K562 (cell line): ENCODE measurements around the gene FKBP2. TPM values are rescaled to one million over a fixed set of nuclear protein-coding genes. Genes with fewer than 3 reads are reported as not detected.

Experiments used
- AFF4 ChIP-seq: sonication (generic); formaldehyde crosslinking; IDR thresholded peaks from 2 replicates; pipeline ENCODE4 v1.8.0; 2023; ENCODE audit warnings: mild to moderate bottlenecking, missing genetic modification reagents
- BRD9 ChIP-seq: fragments of 450-650 bp; IDR thresholded peaks from 2 replicates; pipeline ENCODE4 v1.6.1; 2018; ENCODE audit warnings: low read depth; ENCODE audit not compliant: partially characterized antibody
- CXXC5 ChIP-seq: fragments of 250-450 bp; sonication (Bioruptor Pico); IDR thresholded peaks from 2 replicates; pipeline ENCODE4 v1.8.0; 2022; ENCODE audit warnings: inconsistent platforms, mild to moderate bottlenecking, moderate library complexity
- FOXP1 ChIP-seq: sonication (generic); formaldehyde crosslinking; IDR thresholded peaks from 2 replicates; pipeline ENCODE4 v1.8.0; 2022; ENCODE audit warnings: mild to moderate bottlenecking, missing genetic modification reagents
- HNRNPL ChIP-seq: fragments of 200-400 bp; formaldehyde crosslinking; IDR thresholded peaks from 2 replicates; pipeline ENCODE4 v1.6.1; 2017; ENCODE audit warnings: low read depth, mild to moderate bottlenecking, low read length
- HOMEZ ChIP-seq: fragments of 250-450 bp; sonication (Bioruptor Pico); IDR thresholded peaks from 2 replicates; pipeline ENCODE4 v1.4.0; 2020; ENCODE audit warnings: mild to moderate bottlenecking, moderate library complexity
- MEF2D ChIP-seq: conservative IDR thresholded peaks from 2 replicates; pipeline ENCODE4 v1.6.1; 2016; ENCODE audit warnings: low read depth, missing genetic modification characterization, missing compliant biosample characterization
- MTA3 ChIP-seq: fragments of 450-650 bp; formaldehyde crosslinking; IDR thresholded peaks from 2 replicates; pipeline ENCODE4 v1.6.1; 2017; ENCODE audit warnings: mild to moderate bottlenecking, borderline replicate concordance
- NCOA1 ChIP-seq: fragments of 450-650 bp; IDR thresholded peaks from 2 replicates; pipeline ENCODE4 v1.6.1; 2016; ENCODE audit warnings: low read depth
- NRF1 ChIP-seq, 2 experiments: fragments of 450-650 bp; IDR thresholded peaks in 1 of 2; conservative IDR thresholded peaks in 1 of 2; 2 replicates each; pipeline ENCODE4 v1.6.1; 2014; ENCODE audit warnings: mild to moderate bottlenecking in 2 of 2
- NUFIP1 ChIP-seq: fragments of 450-650 bp; IDR thresholded peaks from 2 replicates; pipeline ENCODE4 v1.6.1; 2018; ENCODE audit not compliant: partially characterized antibody
- SIX5 ChIP-seq, 2 experiments: IDR thresholded peaks; 2 replicates each; pipeline ENCODE4 v1.6.1; 2011; ENCODE audit warnings: low read length in 2 of 2, borderline replicate concordance in 1 of 2, low read depth in 1 of 2, mild to moderate bottlenecking in 1 of 2, moderate library complexity in 1 of 2; ENCODE audit not compliant: insufficient read depth in 1 of 2
- SMAD1 ChIP-seq: fragments of 150-350 bp; IDR thresholded peaks from 2 replicates; pipeline ENCODE4 v1.6.1; 2014; ENCODE audit warnings: low read length, low read depth; ENCODE audit not compliant: partially characterized antibody
- SMAD4 ChIP-seq: fragments of 250-450 bp; sonication (Bioruptor Pico); conservative IDR thresholded peaks from 2 replicates; pipeline ENCODE4 v1.8.0; 2021; ENCODE audit warnings: inconsistent platforms, mild to moderate bottlenecking, moderate library complexity
- SRSF1 ChIP-seq: fragments of 200-400 bp; formaldehyde crosslinking; IDR thresholded peaks from 2 replicates; pipeline ENCODE4 v1.6.1; 2017; ENCODE audit warnings: mild to moderate bottlenecking, low read depth, low read length, moderate library complexity
- SUPT5H ChIP-seq: fragments of 450-650 bp; IDR thresholded peaks from 2 replicates; pipeline ENCODE4 v1.6.1; 2016
- TBL1XR1 ChIP-seq, 2 experiments: IDR thresholded peaks; 2 replicates each; pipeline ENCODE4 v1.6.1; 2012; ENCODE audit warnings: improper control_type of control experiment in 2 of 2, low read length in 2 of 2, mild to moderate bottlenecking in 1 of 2
- YY1 ChIP-seq, 3 experiments: IDR thresholded peaks; 2 replicates each; pipeline ENCODE4 v1.6.1; 2011; ENCODE audit warnings: low read length in 2 of 3, mild to moderate bottlenecking in 2 of 3, moderate library complexity in 2 of 3, borderline replicate concordance in 1 of 3, control low read depth in 1 of 3, low read depth in 1 of 3; ENCODE audit not compliant: insufficient read depth in 3 of 3, insufficient replicate concordance in 2 of 3, control insufficient read depth in 1 of 3, insufficient read length in 1 of 3; ENCODE audit errors: extremely low read depth in 1 of 3
- ZFX ChIP-seq: sonication (generic); formaldehyde crosslinking; IDR thresholded peaks from 2 replicates; pipeline ENCODE4 v1.8.0; 2022; ENCODE audit warnings: mild to moderate bottlenecking, missing genetic modification reagents, moderate library complexity
- ZKSCAN1 ChIP-seq: fragments of 150-350 bp; IDR thresholded peaks from 2 replicates; pipeline ENCODE4 v1.6.1; 2016; ENCODE audit warnings: low read depth, low read length
- ZNF121 ChIP-seq: sonication (generic); formaldehyde crosslinking; conservative IDR thresholded peaks from 2 replicates; pipeline ENCODE4 v1.8.0; 2022; ENCODE audit warnings: missing genetic modification reagents
- ZNF695 ChIP-seq: fragments of 450-650 bp; formaldehyde crosslinking; IDR thresholded peaks from 2 replicates; pipeline ENCODE4 v1.4.0; 2020; ENCODE audit warnings: mild to moderate bottlenecking, moderate library complexity
- polyA plus RNA-seq, 8 experiments: library from polyadenylated mRNA; depleted of rRNA in 4 of 8; stranded (reverse) in 5 of 8; unstranded in 3 of 8; fragments of >200 nt; fragmentation: Nextera tagmentation in 2 of 8; fragmentation: Illumina TruSeq in 1 of 8; extraction: Ambion mirVana in 2 of 8; extraction: Trizol in 1 of 8; gene quantifications; 2 replicates each; pipeline versions ENCODE4 v1.2.1 to v1.2.3, GENCODE V29; 2011 to 2014; ENCODE audit warnings: inconsistent platforms in 1 of 8, missing spikeins in 1 of 8
- total RNA-seq, 7 experiments: library from RNA; depleted of rRNA in 6 of 7; stranded (reverse); fragments of >200 nt in 6 of 7; fragmentation: Illumina TruSeq in 2 of 7; extraction: Trizol in 2 of 7; gene quantifications; 2 replicates each; pipeline versions ENCODE4 v1.2.1 to v1.2.3, GENCODE V29; 2011 to 2021; ENCODE audit warnings: low replicate concordance in 1 of 7

The FKBP2 gene
- total and polyA plus RNA-seq, 9 of the 15 experiments (the other 6 are each of a cell fraction or from before 2014, with no cell fraction given): 3.5 to 151 (median 58.1) TPM

- TF ChIP-seq CXXC5 (CRISPR knock-in tag): peak; percentile 90
- TF ChIP-seq HNRNPL: peak; percentile 96
- TF ChIP-seq MEF2D: no peak
- TF ChIP-seq FOXP1: peak; percentile 82; the same call in 1 of the 2 replicates
- peak; percentile 78 to 81; a peak in 3 of 4 replicates for TF ChIP-seq SIX5 (IDR thresholded peaks at IDR 0.05; ENCODE audit: borderline replicate concordance in 1 of 2, insufficient read depth in 1 of 2, low read depth in 1 of 2, low read length in 2 of 2)
- peak; percentile 87 for TF ChIP-seq SUPT5H
- peak; percentile 62 to 73 for TF ChIP-seq NRF1 (conservative IDR thresholded peaks at IDR 0.05 in 1 of 2, IDR thresholded peaks at IDR 0.05 in 1 of 2)
- 0 out of 2 replicates have a peak, but pooled peaks have one; percentile 8 for TF ChIP-seq ZKSCAN1
- TF ChIP-seq NUFIP1: no peak
- no peak for TF ChIP-seq ZNF121 (CRISPR knock-in tag)
- peak; percentile 25 for TF ChIP-seq BRD9
- 0 out of 2 replicates have a peak, but pooled peaks have one; percentile 67 for TF ChIP-seq SMAD4 (CRISPR knock-in tag)
- peak; percentile 76; the same call in 1 of the 2 replicates for TF ChIP-seq MTA3
- peak; percentile 89 for TF ChIP-seq ZFX (CRISPR knock-in tag)
- peak; percentile 37; the same call in 1 of the 2 replicates for TF ChIP-seq AFF4 (CRISPR knock-in tag)
- no peak for TF ChIP-seq TBL1XR1 (IDR thresholded peaks at IDR 0.05; ENCODE audit: low read length in 2 of 2)
- TF ChIP-seq NCOA1: peak; percentile 58; the same call in 1 of the 2 replicates
- no peak for TF ChIP-seq SRSF1
- TF ChIP-seq SMAD1: no peak
- TF ChIP-seq ZNF695 (CRISPR knock-in tag): 0 out of 2 replicates have a peak, but pooled peaks have one; percentile 16
- TF ChIP-seq YY1 (IDR thresholded peaks at IDR 0.05; ENCODE audit: borderline replicate concordance in 1 of 3, control insufficient read depth in 1 of 3, extremely low read depth in 1 of 3, insufficient read depth in 3 of 3, insufficient read length in 1 of 3, insufficient replicate concordance in 2 of 3, low read depth in 1 of 3, low read length in 2 of 3): peak; percentile 90 to 99 (median 99)
- 0 out of 2 replicates have a peak, but pooled peaks have one; percentile 42 for TF ChIP-seq HOMEZ (CRISPR knock-in tag)
Measured at GRCh38 chr11:64246871-64247728, 6.2 kb downstream of the FKBP2 start, which contains the start of gene PPP1R14B (continued).
